Activated T-cell treated with anti-CD3 and anti-CD28 coated beads, Interleukin-2, amount 50 U/mL, for 48 hours (primary cell): Measurements from ENCODE around the gene APOL2.
"Not testable (repeated sequence)": the region's sequence is repeated elsewhere in the genome, so short reads cannot be mapped to it uniquely, and the experiment has no call there.

Experiments used
- DNase-seq, 2 experiments: peaks; one replicate each; pipeline ENCODE4 v3.0.0-alpha.2; 2020

Gene APOL2

DNA sequence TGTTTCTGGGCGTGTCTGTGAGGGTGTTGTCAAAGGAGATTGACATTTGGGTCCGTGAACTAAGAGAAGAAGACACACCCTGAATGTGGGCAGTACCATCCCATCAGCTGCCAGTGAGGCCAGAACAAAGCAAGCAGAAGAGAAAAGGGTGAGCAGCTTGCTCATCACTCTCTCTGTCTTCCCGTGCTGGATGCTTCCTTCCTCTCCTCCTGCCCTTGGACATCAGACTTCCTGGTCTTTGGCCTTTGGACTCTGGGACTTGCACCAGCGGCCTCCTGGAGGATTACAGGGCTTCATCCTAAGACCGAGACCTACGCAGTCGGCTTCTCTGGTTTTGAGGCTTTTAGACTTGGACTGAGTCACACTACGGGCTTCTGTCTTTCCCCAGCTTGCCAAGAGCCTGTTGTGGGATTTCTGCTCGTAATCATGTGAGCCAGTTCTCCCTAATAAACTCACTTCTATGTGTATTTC is 18.8 kb downstream of the APOL2 start:
- DNase-seq: no peak

DNA sequence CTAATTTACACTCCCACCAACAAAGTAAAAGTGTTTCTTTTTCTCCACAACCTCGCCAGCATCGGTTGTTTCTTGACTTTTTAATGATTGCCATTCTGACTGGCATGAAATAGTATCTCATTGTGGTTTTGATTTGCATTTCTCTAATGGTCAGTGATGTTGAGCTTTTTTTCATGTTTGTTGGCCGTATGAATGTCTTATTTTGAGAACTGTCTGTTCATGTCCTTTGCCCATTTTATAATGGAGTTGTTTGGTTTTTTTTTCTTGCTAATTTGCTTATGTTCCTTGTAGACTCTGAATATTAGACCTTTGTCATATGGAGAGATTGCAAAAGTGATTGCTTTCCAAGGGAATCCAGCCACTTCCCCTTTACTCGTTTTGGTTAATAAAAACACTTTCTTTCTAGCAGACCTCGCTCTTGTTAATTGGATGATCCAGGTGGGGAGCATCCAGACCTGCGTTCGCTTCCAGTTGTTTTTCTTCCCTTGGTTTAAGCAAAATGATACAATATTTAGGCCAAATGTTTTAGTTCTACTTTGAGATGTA is 20.6 kb downstream of the APOL2 start:
- no peak for DNase-seq

DNA sequence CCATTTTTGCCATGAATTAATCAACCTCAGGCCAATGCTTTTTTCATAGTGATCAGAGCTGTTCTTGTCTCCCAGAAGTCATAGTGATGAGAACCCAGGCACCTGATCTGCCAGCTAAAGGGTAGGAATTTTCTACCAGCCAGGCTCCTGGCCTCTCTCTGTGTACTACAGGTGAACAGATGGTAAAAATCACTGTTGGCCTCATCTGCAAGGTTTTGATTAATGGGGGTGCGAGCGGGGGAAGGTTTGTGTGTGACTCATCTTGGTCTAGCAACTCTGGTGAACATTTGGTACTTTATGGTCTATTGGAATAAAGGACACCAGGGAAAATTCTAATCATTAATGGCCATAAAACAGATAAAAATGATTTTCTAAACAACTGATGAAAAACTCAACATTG is 23.3 kb downstream of the APOL2 start:
- no peak for DNase-seq

DNA sequence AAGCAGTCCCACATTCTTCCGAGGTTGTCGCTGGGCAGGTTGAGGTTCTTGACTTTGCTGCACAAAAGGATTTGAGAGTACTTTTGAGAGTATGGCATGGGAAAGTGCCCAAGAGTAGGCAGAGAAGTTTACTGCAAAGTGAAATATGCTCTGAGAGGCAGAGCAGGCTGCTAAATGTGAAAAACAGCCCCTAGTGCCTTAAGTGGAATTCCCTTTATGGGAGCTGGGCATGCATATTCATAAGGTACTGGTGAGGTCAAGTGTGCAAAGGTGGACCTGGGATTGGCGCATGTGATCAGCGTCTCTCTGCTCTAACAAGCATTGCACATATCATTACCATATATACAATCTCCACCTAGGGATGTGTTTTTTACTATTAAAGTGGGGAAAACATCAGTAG is 25.7 kb downstream of the APOL2 start:
- no peak for DNase-seq

DNA sequence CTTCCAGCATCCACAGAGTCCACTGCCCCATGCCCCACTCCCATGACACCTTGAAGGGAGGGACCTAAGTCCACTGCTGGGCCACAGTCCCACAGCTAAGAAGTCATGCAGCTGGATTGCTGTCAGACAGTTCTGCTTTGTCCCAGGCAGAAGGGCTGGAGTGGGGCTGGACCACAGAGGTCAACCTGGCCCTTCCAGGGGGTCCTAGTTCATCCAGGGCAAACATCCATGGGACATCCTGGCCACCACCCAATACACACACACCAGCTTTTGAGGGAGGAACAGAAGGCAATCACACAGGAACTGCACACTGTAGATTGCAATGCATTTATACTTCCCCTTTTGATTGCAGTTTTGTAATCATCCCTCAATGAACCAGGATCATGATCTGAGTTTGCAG is 26.4 kb downstream of the APOL2 start:
- no peak for DNase-seq

DNA sequence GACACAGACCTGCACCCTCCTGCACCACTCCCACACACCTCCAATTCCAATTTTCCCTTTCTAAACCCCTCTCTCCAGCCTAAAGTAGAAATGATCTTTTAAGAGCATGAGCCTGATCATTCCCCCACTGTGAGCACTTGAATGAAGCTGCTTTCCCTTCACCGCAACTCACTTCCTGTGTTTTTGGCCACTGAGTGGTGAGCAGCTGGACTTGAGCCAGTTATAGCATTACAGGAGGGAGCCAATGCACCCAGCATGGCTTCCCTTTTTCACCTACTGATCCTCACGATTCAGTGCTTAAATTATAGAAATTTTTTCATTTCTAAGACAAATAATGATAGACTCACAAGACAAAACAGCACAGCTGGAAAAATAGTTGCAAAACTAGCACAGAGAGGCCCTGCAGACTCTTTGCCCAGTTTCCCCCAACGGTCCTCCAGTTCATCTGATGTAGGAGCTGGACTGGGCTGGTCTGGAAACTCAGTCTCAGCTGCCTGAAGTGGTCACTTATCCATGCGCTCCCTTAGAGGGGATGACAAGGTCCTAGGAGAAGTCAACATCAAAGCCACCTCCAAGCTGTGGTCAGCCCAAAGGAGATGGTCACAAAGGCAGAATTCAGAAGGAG is 28.0 kb downstream of the APOL2 start:
- DNase-seq: no peak

DNA sequence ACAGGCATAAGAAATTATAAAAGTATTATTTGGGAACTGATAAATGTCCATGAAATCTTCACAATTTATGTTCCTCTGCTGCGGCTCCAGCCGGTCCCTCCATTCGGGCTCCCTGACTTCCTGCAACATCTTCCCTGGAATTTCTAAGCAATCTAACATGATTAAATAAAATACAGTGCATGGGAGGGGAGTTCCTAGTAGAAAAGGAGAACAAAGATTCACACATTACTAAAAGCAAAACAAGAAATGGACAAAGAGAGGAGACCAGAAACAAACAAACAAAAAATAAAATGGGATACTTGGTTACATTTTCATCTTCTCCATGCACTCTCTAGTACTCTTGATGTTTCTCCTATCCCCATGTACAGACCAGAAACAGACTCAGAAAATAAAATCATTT is 29.1 kb downstream of the APOL2 start:
- DNase-seq: no peak

DNA sequence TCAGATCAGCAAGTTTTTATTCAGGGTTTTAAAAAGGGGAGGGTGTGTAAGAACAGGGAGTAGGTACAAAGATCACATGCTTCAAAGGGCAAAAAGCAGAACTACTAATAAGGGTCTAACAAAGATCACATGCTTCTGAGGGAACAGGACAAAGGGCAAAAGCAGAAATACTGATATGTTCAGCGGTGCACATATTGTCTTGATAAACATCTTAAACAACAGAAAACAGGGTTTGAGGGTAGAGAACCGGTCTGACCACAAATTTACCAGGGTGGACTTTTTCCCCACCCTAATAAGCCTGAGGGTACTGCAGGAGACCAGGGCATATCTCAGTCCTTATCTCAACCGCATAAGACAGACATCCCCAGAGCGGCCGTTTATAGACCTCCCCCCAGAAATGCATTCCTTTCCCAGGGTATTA is 29.8 kb downstream of the APOL2 start:
- DNase-seq: not testable (repeated sequence)

DNA sequence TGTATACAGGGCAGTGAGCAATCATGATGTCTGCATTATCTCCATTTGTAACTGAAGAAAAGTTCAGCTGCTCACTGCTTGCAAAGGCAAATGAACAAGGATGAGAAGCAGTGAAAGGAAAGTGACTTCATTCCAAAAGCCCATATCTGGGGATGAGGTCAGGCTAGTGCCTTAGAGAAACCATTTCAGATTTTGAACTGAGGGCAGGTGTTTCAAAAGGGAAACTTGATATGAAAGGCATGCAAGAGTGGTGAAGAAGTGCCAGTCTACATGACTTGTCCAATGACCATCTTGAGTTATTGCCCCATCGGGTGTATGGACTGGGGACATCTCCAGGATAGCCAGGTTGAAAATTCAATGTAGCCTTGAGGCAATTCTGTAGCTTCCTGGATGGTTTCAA is 30.4 kb downstream of the APOL2 start:
- no peak for DNase-seq

DNA sequence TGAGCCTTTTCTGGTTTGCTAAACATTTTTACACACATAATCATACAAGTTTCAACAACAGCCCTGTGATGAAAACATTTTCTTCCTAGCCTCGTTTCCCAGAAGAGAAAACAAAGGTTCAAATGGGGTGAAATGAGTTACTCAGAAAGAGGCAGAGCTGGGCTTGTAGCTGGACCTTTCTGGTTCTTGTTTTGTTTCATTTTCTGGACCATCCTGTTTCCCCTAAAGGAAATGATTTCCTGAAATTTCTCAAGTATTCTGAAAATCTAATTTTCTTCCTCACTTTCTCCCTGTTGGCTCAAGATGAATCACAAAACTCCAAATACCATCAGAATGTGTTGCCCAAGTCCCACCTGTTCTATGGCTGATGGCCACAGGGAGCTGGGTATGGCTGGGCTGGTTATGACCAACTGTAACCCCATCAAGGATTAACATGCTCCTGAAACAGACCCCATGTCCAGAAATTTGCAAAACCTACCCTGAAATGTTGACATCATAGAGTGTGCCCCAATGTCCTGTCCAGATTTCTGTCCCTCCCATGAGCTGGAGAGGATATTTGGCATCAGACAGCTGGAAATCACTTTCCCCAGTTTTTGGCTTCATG is 31.1 kb downstream of the APOL2 start:
- DNase-seq: no peak

DNA sequence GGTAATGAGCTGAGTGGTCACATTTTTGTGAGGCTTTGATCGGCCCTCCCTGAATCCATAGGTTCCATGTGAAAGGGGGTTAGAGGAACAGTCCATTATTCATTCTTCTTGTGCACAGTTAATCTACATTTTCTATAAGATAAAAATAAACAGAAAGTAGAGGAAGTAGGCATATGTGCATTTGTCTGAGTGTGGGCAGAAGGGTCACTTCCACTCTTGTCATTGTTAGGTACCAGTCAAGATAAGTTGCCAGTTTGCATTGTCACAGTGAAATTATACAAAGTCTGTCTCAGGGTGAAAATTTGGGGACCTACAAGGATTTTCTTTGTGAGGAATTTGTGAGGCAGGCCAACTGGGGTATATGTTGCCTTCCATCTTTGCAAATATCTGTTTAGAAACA is 33.1 kb downstream of the APOL2 start:
- no peak for DNase-seq

DNA sequence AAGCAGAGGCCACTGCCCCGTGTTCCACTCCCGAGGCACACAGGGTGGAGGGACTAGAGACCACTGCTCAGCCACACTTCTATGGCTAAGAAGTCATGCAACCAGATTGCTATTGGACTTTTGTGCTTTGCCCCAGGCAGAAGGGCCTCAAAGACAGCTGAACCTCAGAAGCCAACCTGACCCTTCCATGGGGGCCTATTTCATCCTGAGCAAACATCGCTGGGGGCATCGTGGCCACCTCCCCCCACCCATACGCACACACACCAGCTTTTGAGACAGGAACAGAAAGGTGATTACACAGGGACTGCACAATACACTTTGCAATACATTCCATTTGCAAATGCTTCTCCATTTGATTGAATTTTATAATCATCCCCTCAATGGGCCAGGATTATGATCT is 33.8 kb downstream of the APOL2 start:
- not testable (repeated sequence) for DNase-seq

DNA sequence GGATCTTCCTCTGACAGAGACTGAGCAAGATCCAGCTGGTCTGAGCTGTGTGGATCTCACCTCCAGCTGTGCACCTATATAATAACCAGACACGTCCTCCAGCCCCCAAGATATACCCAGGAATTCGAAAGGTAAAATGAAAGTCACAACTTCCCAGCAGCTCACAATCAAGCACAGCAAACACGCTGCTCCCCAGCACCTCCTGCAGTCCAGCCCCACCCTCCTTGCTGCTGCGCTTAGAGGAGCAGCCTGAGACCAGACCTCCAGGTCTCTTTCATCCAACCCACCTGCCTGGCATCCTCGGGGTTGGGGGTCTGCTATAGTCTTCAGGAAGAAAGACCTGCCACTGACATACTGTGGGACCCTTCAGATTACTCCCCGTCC is 34.7 kb downstream of the APOL2 start:
- DNase-seq: no peak

DNA sequence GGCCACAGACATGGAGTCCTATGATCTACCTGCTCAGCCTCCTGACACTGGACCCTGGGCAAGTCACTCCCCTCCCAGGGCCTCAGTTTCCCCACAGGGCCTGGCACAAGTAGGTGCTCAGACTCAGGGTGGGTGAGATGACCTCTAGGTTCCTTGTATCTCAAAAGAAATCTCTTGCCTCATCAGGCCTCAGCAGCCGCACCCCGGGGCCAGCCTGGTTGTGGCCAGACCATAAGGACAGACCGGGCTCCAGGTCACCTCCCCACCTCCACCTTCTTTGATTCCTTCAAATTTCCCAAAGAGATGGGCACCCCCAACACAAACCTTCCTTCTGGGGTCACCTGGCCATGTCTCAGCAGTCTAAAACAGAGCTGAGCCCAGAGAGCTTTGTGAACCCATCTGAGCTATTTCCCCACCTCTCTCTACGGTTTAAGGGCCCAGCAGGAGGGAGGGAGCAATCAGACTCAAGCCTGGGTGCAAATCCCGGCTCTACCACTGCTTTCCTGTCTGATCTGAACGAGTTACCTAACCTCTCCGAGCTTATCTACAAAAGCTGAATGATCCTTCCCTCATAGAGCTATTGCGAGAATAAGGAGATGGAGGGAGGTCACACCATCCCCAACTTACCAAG is 35.2 kb downstream of the APOL2 start:
- DNase-seq: no peak

DNA sequence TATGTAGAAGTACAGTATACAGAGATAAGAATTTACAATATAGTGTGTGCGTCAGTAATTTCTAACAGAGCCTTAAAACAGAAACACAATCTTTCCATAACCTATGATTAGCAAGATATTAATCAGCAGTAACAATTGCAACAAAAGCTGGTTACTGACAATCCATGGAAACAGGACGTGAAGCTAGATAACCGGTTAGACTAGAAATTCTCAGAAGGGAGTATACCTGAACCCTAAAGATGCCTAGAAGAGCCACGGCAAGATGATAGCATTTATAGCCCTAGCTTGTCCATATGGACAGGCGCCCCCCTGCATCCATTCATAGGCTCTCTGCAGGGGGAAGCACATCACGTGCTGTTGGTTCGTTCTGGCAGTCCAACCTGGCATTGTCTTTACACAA is 35.9 kb downstream of the APOL2 start:
- not testable (repeated sequence) for DNase-seq

DNA sequence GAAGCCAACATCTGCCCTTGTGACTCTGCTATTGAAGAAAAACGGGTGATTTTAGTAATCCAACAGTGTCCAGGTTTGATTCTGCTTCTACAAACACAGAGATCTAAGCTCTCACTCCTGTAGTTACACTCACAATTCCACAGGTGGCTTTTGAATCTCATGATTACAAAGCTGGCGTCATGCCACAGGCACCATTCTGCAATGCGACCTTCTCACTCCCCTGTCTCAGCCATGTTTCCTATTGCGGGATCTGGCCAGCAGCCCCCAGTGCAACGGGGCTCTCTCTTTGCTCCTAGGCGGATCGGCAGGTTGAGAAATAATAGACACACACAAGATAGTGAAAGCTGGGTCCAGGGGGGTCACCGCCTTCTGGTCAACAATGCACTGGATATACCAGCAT is 36.4 kb downstream of the APOL2 start:
- DNase-seq: not testable (repeated sequence)

DNA sequence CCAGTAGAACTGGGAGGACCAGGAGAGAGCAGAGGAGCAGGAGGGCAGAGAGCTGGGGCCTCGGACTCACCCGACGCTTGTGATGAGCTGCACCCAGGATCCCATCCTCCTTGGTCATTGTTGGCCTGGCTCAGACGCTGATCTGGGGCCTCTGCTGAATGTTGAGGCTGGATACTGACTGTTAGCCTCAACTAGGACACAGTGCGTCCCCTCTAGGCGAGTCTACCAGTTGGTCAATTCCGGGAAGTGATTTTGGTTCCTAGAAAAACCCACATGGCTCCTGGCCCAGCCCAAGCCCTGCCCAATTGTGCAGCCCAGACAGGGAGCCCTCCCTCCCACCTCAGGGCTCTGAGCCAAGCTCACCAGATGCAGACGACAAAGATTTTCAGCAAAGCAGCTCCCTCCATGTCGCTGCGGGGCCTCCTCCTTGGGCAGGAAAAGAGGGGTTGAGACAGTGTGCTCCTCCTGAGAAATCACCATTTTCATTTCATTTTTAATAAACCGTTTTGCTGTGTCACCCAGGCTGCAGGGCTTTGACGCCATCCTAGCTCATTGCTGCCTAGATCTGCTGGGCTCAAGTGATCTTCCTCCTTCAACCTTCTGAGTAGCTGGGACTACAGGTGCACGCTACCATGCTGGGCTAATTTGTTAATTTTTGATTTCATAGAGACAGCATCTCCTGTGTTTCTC is 37.6 kb downstream of the APOL2 start, which contains the start of gene APOL4:
TSS of gene APOL4 (minus strand) at position 180 of the 690 bp plus-strand sequence. CDS start at position 105, 75 bp downstream.
- DNase-seq: no peak

DNA sequence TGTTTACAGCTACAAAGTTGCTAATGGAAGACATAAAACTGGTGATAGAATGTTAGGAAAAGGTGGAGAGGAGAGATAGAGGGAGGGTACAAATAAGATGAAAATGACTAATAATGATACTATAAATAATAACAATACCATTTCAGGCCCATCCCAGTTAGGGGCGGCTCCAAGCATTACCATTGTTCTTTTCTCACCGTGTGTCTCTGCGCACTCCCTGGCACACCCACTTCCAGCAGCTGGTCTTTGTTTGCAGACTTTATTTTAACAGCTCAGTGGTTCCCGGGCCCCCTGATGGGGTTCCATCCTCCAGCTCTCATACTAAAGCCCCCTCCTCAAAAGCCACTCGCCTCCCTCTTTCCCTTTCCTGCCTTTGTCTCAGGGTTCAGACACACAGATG is 38.3 kb downstream of the APOL2 start:
- not testable (repeated sequence) for DNase-seq

DNA sequence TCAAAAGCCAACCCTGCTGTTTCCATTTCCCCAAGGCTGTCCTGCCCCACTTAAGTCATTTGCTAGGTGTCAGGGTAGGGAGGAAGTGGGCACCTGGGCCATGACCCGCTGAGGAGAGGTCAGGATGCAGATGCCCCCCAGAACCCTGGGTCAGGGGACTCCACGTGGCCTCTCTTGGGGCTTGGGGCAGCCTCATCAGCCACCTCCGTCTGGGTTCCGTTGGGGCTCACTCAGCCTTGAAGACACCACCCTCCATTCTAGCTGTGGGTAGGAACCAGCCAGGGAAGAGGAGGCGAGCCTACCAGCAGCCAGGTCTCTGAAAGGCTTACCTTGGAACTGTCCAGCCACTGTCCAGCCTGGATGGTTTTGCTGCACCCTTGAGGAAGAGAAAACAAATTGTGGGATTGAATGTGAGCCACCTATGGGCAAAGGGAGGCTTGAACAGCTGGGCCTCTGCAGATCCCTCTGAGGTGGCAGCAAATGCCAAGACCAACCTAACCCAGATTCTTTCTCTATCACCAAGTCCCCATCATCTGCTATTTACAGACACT is 40.3 kb downstream of the APOL2 start:
- DNase-seq: no peak

DNA sequence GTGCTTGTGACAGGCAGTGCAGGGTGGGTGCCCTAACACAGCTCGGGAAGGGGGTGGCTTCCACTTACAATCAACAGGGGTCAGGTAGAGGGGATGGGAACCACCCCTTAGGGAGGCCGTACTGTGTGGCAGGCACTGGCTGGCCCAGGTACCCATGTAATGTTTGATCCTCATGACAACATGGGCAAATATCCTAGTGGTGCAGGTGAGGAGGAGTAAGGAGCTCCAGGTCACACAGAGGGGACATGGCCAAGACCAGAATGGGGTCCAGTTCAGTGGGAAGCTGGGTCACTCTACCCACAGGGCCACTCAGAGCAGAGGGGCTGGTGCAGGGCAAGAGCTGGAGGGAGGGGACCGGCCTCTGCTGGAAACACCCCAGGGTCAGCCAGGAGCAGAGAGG is 40.8 kb downstream of the APOL2 start:
- DNase-seq: no peak

DNA sequence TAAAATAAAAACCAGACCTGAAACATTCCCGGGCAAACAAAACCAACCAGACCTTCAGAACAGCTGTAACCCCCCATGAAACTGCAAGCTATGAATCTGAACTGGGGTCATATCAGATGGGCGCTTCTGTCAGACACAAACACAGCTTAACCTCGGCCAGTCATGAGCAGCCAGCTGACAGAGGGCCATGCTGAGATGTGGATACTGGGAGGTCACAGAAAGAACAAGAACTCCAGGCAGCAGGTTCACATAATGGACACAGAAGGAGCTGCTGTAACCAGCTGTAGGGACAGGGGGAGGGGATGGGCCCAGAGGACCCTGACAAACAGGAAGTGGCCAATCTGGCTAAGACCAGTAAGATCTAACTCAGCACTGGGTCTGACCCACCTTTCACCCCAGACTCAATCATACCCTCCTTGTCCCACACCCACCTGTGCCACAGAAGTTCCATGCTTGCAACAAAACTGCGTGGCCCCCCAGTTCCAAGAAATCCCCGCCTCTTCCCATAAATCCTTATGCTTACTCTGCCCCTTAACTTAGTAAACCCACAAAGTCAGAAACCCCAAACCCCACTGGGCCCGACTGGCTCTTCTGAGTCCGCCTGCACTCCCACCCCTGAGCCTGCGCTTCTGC is 41.7 kb downstream of the APOL2 start:
- DNase-seq: peak; percentile 41 to 58

DNA sequence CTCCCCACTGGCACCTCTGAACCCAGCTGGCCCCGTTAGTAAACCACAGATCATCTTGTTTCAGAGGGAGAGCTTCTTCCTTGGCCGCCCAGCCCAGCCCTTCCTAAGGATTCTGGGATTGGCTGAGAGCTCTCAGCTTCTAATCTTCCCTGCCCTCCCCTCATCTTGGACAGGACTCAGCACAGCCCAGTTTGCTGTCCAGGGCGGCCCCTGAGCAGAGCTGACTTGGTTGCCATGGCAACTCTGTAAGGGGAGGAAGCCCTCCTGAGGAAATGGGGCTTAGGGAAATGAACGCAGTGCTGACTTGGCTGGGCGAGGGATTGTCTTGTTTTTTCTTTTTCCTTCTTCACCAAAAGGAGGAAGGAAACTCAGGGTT is 42.3 kb downstream of the APOL2 start:
- DNase-seq: no peak
